GM19240 (cell line): Measurements from ENCODE around the gene NDUFC2.
"Not testable (repeated sequence)": the region's sequence is repeated elsewhere in the genome, so short reads cannot be mapped to it uniquely, and the experiment has no call there.

Experiments used
- DNase-seq: peaks from one replicate; pipeline ENCODE4 v3.0.0; 2011; ENCODE audit warnings: low spot score; ENCODE audit not compliant: insufficient read length

Gene NDUFC2

DNA sequence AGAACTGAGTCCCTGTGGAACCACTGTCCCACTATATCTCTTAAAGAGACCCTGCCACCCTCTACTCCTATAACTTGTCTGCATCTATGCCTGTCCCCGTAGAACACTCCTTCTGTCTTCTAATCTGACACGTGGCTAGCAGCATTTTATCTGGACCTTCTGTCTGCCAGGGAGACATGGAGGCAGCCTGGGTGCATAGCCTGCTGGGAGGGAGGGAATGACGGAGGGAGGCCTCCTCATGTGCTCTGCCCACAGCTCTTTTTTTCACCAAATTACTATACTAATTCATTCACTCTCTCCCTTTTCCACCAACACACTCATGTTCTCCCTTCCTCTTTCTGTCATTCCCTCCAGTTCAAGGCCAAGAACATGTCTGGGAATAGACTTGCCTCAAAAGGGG, 23.6 kb downstream of the NDUFC2 start:
- DNase-seq = no peak

DNA sequence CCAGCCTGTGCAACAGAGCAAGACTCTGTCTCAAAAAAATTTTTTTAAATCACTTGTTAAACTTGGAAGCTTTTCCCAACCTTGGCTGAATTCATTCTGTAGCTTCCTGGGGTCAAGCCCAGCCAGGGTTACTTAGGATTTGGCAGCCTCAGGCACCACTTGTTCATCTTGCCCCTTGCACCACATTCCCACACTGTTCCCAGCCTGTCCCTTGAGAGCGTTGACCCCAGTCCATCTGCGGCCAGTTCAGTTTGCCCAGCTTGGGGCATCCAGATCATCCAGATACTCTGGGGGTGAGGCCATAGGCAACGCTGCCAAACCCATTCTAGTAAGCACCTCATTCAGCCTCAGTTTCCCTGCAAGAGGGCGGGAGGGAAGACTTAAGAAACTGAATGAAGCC, 24.7 kb downstream of the NDUFC2 start:
- DNase-seq = no peak

DNA sequence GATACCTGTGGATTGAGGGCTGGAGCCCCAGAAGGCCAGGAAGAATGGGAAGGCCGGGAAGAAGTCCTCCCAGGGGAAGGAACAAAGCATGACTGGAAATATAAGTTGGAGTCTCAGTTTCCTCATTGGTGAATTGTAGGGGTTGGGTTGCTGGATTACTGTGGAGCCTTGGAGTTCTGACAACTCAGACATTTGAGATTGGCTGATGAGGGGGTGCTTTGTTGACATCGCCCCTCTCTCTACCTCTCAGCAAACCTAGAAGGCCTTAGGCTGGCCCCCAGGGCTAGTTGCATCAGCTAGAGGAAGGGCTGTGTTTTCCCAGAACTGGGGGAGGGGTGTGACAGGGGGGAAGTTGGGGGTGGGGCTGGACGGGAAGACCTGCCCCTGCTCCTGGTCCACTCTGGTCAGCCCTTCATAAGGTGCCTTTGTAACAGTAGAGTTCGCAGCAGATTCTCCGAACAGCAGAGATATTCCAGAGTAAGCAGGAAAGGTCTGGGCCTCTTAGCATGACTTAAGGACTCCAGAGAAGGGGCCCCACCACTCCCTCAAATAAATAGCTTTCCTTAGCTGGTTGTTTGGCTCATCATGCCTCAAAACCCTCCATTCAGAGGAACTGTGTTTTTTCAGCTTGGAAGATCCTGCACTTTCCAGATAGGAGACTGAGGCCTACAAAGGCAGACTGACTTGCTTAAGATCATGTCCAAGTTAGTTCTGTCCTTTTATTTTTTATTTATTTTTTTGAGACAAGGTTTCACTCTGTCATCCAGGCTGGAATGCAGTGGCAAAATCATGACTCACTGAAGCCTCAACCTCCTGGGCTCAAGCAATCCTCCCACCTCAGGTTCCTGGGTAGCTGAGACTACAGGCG, 28.5 kb downstream of the NDUFC2 start:
- DNase-seq = no peak

DNA sequence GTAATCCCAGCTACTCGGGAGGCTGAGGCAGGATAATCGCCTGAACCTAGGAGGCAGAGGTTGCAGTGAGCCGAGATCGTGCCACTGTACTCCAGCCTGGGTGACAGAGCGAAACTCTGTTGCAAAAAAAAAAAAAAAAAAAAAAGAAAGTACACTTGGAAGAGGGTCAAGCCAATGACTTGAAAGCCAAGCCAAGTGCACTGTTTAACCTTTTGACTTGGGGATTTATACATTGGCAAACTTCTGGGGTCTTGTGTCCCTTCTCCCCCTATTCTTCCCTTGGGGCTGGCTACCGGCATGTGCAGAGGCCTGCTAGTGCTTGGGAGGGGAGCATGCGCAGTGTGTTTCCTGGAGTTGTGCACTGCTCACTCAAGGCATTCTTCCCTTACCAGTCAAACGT, 30.3 kb downstream of the NDUFC2 start:
- DNase-seq = no peak

DNA sequence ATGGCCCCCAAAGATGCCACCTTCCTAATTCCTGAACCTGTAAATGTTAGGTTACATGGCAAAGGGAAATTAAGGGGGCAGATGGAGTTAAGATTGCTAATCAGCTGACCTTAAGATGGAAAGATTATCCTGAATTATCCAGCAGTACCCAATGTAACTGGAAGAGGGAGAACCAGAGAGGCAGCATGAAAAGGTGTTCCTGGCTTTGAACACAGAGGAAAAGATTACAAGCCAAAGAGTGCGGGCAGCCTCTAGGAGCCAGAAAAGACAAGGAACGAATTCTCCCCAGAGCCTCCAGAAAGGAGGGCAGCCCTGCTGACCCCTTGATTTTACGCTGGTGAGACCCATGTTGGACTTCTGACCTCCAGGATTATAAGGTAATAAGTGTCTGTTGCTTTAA, 31.1 kb downstream of the NDUFC2 start:
- DNase-seq = no peak

DNA sequence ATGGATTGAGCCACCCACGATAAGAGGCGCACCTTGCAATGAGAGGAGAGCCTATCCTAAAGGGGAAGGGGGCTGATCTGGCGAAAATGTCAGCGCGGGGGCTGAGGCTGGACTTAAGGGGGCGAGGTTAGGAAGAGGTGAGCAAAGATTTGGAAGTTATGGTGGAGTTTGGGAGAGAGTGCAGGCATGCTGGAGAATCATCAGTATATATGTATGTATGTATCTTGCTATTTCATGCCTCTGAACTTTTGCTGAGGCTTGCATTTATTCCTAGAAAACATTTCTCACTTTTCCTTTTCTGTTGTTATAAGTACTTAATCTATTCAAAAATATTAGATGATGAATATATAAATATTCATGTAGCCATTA, 33.2 kb downstream of the NDUFC2 start:
- DNase-seq = no peak

DNA sequence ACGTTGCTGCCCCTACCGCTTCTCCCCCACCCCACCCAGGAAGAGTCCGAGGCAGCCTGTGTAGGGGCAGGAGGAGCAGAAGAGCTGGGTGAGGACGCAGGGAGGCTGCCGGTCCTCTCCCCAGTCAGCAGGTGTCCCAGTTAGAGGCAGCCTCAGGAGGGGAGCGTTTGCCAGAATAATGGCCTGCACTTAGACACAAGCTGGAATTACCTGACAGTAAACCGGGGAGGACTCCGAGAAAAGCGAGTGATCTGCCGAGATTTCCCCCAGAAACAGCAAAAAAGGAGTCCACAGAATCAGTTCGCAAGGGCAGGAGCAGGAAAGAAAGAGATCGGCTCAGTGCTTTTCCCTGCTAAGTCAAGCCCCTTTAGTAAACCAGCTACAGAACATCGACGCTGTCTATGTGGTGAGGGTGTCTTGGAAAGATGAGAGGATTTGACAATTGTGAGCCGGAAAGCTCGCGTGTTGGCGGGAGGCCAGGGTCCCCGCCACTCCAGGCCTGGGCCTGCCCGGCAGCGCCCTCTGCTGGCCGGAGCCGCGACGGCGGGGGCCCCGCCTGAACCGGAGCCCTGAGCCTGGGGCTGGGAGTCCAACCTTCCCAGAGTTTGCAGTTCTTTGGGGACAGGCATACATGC, 33.7 kb downstream of the NDUFC2 start:
- peak; percentile 81 for DNase-seq

DNA sequence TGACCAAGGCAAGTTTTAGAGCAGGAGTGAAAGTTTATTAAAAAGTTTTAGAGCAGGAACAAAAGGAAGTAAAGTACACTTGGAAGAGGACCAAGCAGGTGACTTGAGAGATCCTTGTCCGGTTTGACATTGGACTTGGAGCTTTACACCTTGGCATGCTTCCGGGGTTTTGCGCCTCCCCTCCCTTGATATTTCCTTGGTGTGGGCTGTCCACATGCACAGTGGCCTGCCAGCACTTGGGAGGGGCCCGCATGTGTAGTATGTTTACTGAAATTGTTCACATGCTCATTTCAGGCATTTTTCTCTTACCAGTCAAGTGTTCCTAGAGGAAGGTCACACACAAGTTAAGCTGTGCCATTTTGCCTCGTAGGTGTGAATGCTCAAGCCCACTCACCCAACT, 35.0 kb downstream of the NDUFC2 start:
- no peak for DNase-seq

DNA sequence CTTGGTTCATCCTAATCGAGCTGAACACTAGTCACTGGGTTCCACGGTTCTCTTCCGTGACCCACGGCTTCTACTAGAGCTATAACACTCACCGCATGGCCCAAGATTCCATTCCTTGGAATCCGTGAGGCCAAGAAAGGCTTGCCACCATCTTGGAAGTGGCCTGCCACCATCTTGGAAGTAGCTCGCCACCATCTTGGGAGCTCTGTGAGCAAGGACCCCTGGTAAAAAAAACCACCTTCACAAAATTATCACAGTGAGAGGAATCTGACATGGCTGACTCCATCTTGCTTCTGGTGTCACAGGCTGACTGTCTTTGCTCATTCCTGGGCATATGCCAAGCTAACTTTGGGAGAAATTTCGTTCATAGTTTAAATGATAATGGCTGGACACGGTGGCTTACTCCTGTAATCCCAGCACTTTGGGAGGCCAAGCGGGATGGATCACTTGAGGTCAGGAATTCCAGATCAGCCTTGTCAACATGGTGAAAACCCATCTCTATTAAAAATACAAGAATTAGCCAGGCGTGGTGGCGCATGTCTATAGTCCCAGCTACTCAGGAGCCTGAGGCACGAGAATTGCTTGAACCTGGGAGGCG, 37.7 kb downstream of the NDUFC2 start:
- DNase-seq = no peak

DNA sequence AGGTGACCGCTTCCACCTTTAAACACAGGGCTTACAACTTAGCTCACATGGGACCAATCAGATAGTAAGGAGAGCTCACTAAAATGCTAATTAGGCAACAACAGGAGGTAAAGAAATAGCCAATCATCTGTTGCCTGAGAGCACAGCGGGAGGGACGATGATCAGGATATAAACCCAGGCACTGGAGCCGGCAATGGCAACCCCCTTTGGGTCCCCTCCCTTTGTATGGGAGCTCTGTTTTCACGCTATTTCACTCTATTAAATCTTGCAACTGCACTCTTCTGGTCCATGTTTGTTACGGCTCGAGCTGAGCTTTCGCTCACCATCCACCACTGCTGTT, 38.3 kb downstream of the NDUFC2 start:
- not testable (repeated sequence) for DNase-seq

DNA sequence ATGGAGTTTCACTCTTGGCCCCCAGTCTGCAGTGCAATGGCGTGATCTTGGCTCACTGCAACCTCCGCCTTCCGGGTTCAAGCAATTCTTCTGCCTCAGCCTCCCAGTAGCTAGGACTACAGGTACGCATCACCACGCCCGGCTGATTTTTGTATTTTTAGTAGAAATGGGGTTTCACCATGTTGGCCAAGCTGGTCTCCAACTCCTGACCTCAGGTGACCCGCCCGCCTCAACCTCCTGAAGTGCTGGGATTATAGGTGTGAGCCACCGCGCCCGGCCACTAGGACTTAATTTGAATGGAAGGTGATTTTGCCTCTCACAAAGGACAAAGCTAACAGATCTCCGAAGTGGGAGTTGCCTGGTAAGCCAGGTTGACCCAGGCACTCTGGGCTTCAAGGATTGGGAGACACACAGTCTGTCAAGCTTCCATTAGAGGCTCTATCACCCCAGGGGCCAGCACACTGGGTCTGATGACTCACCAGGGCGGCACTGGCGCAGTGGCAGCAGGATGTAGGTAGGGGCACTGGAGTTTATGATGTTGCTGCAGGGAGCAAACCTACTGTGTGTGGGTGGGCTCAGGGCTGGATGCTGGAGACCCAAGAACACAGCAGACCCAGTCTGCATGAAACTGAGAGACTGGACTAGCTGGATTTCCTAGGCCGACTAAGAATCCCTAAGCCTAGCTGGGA, 38.8 kb downstream of the NDUFC2 start:
- no peak for DNase-seq

DNA sequence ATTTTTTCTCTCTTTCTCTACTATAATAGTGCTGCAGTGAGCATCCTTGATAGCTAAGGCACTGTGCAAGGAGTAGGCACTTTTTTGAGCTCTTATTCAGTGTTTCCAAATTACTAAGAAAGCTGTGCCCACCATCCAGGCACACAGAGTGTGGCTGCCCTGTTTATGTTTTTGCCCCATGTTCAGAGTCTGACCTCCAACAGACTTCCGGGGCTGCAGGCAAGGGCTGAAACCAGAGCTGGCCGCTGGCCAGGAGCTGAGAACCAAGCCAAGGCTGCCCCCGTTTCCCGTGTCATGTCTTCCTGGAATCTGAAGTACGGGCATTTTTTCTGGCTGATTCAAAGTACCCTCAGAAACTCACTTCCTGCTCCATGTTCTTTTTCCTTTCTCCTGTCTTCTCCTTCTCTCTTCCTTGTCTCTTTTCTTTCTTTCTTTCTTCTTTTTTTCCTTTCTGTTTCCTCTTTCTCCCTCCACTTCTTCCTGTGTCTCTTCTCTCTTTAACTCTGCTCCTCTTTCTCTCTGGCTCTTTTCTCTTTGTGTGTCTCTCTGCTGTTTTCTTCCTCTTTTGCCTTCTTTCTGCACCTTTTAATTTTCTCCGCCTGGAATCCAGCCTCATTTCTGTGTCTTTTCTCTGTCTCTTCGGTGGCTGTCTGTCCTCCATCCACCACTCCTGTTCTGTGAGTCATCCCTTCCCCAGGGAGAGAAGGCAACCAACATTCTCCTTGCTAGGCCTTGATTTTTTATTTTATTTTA, 39.6 kb downstream of the NDUFC2 start:
- peak; percentile 18 for DNase-seq

DNA sequence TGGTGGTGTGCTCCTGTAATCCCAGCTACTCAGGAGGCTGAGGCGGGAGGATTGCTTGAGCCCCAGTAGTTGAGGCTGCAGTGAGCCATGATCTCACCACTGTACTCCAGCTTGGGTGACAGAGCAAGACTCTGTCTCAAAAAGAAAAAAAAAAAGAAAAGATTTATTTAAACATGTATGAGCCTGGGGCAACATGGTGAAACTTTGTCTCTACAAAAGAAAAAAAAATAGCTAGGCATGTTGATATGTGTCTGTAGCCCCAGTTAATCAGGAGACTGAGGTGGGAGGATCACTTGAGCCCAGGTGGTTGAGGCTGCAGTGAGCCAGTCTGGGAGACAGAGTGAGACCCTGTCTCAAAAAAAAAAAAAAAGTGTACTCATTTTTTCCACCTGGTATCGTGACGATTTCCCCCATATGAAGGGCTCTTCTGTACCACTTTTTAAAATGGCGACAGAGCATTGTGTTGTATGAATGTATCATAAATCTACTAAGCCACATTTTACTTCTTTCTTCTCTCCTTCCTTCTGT, 40.2 kb downstream of the NDUFC2 start:
- no peak for DNase-seq

DNA sequence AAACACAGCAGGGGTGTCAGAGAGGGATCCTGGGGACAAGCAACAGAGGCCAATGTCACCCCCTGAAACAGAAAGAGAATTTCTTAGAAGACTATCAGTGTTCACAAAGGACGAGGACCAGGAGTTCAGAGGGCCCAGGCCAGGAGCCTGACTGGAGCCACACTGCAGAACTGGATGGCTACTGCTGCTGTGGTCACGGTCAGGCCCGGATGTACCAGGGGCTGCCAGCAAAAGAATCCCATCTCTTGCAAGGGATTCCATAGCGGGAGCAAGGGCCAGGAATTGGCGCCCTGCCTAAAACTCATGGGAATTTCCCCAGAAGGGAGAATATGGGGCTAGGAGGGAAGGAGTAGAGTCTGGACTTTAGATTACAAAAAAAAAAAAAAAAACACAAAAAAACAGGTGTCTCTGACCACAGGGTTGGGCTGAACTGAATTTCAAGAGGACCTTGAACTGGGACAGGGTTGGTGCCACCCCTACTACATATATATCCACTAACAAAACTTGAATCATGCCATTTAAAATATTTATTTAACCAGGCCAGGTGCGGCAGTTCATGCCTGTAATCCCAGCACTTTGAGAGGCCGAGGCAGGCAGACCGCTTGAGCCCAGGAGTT, 40.9 kb downstream of the NDUFC2 start:
- no peak for DNase-seq

DNA sequence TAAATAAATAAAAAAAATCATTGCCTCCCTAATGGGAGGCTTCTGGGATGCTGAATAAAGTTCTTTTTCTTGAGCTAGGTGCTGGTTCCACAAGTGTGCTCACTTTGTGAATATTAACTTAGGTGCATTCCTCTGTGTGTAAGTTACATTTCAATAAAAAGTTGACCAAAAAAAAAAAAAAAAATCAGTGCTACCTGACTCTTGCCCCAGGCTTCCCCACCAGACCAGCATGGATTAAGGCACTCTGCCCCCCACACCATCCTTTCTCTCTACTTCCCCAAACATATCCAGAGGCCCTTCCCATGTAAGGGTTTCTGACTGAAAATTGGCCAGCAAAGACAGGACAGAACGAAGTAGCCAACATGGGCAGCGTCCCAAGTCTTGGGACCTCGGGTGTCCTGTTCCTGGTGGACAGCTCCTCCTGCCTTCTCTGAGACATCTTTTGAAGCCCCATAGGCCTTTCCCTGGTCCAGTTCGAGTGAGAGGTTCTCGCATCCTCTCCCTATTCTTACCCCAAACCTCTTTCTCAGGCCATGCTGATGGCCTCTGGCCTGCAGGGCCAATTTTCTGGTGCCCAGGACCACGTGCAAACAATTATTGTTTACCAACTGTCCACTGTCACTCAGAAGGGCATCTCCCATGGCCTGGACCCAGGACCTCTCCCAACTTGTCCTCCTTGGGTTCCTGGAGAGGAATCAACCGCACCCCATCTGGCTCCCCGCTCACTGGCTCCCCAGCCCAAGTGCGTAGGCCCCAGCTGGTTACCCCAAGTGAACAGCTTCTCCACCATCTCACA, 41.6 kb downstream of the NDUFC2 start:
- DNase-seq = no peak

DNA sequence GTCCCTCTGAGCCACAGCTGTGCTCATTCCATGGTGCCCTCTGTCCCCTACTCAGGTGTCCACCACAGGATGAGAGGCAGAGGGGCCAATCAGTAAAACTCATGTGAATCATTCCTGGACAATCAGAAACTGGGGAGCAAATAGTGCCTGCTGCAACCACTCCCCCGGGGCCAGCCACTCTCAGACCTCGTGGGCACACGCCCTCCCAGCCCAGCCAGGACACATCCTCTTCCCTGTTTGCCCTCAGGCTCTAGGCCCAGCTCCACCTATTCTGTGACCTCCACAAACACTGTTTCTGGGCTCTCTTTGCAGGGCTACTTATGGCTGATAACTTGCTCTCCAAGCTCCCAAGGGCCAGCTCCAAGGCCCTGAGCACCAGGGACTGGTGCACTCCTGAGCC, 42.6 kb downstream of the NDUFC2 start:
- no peak for DNase-seq

DNA sequence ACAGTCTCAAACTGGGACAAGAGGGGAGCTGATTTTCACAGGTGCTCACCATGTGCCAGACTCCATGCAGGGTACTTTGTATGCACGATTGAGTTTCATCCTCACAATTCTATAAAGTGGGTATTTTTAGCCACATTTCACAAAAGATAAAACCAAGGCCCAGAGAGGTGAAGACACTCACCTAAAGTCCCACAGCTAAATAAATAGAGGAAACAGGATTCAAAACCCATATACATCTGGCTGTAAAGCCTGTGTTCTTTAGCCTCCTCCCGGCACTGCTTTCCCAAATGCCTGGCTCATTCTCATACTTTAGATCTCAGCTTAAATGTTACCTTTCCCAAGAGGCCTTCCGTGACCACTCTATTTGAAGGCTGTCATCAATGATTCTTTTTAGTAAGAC, 43.3 kb downstream of the NDUFC2 start:
- DNase-seq = no peak

DNA sequence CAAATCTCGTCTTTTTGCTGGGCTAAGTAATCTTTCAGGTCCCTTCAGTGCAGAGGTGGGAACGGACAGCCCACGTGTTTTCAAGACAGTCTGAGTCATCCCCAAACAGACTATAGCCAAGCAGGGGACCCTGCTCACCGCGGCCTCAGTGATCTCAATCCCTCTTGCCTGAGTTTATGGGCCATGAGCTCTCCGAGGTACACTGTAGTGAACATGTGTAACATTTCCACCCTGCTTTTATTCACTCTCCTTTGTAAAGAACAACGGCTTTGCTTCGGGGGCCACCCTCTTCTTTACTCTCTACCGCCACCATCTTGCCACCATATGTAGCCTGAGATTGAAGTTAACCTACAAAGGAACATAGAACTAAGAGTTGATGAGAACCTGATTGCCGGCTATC, 45.0 kb downstream of the NDUFC2 start:
- no peak for DNase-seq

DNA sequence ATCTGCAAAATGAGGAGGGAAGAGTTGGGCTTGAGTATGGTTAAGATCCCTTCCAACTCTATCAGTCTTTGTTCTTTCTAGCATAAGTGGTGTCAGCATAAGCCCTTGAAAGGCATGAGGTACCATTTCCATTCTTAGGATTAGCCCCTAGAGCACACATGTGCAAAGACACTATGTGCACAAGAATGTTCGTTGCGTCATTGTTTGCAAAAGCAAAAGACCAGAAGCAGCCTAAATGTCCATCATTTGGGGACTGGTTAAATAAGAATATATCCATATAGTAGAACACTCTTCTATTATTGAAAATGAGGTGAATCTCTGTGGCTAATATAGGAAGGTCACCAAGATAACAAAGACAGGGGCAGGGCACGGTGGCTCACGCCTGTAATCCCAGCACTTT, 46.6 kb downstream of the NDUFC2 start:
- no peak for DNase-seq

DNA sequence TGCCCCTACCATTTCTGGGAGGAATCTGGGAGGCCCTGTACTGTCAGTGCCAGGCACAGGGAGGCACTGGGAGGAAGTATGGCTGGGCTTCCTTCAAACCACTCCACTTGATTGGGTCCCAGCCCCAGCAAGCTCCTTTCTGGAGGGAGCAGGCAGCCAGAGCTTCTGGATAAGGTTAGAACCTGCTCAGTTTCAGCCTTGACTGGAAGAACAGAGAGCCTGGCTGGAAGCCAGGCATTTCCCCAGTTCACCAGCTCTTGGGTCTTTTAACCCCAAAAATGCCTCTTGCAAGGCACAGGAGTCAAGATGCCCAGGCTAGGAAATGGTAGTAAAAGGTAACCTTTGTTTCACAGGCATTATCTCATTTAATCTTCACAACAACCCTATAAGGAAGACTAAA, 47.6 kb downstream of the NDUFC2 start:
- DNase-seq = no peak
